ENCODE data around the gene RFPL3.

RFPL3 gene

DNA sequence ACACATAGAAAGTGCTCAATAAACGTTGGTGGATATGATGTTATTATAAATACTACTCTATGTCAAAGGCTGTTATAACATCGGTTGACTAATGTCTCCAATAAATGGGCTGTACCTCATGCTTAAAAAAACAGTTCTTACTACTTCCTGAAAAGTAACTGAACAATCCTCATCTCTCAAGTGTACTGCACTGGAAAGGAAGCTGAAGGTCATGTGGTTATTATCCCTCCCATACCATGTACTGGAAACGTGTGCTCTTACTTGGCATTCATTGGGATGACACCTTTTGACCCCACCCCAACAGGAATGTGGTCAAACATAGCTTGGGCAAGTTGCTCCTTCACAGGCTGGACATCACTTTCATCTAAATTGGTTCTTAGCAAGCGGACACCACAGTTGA, 43.8 kb downstream of the RFPL3 start:
- Histone ChIP-seq H3K27me3 (ENCODE audit: insufficient read depth, low read length) (no peaks in the 10 kb centered on the region), H3K4me3 (ENCODE audit: low read length) (no peak overlapping the region), H3K27ac (ENCODE audit: low read length) (no peak overlapping the region), H3K9me3 (ENCODE audit: insufficient read depth, low read depth, low read length) (no peaks in the 10 kb centered on the region), H3K4me1 (ENCODE audit: insufficient read depth, low read length) (no peaks in the 10 kb centered on the region), H3K36me3 (ENCODE audit: insufficient read depth, low read depth, low read length) (peaks cover 98% of the 10 kb centered on the region), H3K9ac (ENCODE audit: low read depth, low read length) (no peak overlapping the region)

DNA sequence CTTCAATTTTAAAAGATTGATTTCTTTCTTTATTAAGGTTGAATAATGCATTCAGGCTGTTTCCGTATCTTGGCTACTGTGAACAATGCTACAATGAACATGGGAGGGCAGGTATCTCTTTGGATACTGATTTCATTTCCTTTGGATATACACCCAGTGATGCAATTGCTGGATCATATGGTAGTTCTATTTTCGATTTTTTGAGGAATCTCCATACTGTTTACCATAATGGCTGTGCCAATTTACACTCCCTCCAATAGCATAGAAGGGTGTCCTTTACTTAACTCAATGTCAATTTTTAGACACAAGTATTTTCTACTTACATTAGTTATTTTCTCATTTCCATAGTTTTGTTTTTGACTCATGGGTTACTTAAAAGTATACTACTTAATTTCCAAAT, 46.4 kb downstream of the RFPL3 start:
- H3K27me3 ChIP-seq (ENCODE audit: insufficient read depth, low read length): no peaks in the 10 kb centered on the region
- H3K36me3 ChIP-seq (ENCODE audit: insufficient read depth, low read depth, low read length): peaks cover 98% of the 10 kb centered on the region
- no peaks in the 10 kb centered on the region for H3K9me3 ChIP-seq (ENCODE audit: insufficient read depth, low read depth, low read length)
- H3K4me3 ChIP-seq (ENCODE audit: low read length): no peak overlapping the region
- H3K27ac ChIP-seq (ENCODE audit: low read length): no peak overlapping the region
- no peak overlapping the region for H3K9ac ChIP-seq (ENCODE audit: low read depth, low read length)
- no peaks in the 10 kb centered on the region for H3K4me1 ChIP-seq (ENCODE audit: insufficient read depth, low read length)

DNA sequence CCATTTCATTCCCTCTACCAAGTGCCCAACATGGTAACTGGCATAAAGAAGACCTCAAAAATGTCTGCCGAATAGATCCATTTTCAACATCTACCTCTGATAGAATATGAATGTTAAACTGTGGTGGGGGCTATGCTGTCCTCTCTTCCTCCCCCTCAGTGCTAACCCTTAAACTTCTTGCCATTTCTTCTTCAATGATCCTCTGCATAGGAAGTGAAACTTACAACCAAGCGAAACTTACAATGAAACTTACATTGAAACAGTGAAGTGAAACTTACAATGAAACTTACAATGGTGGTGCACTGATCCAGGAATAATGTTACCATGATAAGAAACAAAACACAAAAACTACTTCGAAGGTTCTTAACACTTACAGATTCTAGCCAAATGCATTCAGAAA, 49.6 kb downstream of the RFPL3 start:
- Histone ChIP-seq H3K27ac (ENCODE audit: low read length) (no peak overlapping the region), H3K4me3 (ENCODE audit: low read length) (no peak overlapping the region), H3K9ac (ENCODE audit: low read depth, low read length) (no peak overlapping the region), H3K4me1 (ENCODE audit: insufficient read depth, low read length) (peaks cover 7% of the 10 kb centered on the region; the same call in 1 of the 2 replicates), H3K9me3 (ENCODE audit: insufficient read depth, low read depth, low read length) (no peaks in the 10 kb centered on the region), H3K27me3 (ENCODE audit: insufficient read depth, low read length) (no peaks in the 10 kb centered on the region), H3K36me3 (ENCODE audit: insufficient read depth, low read depth, low read length) (peaks cover 65% of the 10 kb centered on the region)

DNA sequence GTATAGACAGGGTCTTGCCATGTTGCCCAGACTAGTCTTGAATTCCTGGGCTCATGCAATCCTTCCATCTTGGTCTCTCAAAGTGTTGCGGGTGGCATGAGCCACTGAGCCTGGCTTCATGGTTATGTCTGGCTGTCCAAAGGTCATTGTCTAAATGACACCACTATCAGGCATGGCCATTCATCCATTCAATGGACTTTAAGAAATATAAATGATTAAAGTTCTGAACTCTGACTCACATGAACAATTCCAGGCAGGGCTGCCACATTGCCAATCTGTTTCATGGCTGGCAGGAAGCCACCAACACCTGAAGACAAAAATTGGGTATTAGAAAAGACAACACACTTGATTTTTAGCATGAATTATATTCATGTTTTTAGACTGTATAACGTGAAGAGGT, 50.3 kb downstream of the RFPL3 start:
- Histone ChIP-seq H3K4me1 (ENCODE audit: insufficient read depth, low read length) (peaks cover 7% of the 10 kb centered on the region; the same call in 1 of the 2 replicates), H3K27me3 (ENCODE audit: insufficient read depth, low read length) (no peaks in the 10 kb centered on the region), H3K36me3 (ENCODE audit: insufficient read depth, low read depth, low read length) (peaks cover 60% of the 10 kb centered on the region), H3K9me3 (ENCODE audit: insufficient read depth, low read depth, low read length) (no peaks in the 10 kb centered on the region), H3K9ac (ENCODE audit: low read depth, low read length) (no peak overlapping the region), H3K4me3 (ENCODE audit: low read length) (no peak overlapping the region), H3K27ac (ENCODE audit: low read length) (no peak overlapping the region)

DNA sequence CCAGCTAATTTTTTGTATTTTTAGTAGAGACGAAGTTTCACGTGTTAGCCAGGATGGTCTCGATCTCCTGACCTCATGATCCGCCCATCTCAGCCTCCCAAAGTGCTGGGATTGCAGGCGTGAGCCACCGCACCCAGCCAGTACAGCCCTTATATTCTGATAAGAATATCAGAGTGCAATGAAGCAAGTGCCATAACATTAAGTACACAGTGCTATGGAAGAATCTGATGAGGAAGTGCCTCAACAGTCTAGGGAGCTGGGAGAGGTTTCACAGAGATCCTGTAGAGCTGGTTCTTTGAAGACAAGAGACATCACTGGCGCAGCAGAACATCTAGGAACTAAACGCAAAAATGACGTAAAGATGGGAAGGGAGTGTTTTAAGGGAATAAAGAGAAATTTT, 52.3 kb downstream of the RFPL3 start:
- Histone ChIP-seq H3K27me3 (ENCODE audit: insufficient read depth, low read length) (no peaks in the 10 kb centered on the region), H3K9ac (ENCODE audit: low read depth, low read length) (no peak overlapping the region), H3K9me3 (ENCODE audit: insufficient read depth, low read depth, low read length) (no peaks in the 10 kb centered on the region), H3K27ac (ENCODE audit: low read length) (no peak overlapping the region), H3K4me3 (ENCODE audit: low read length) (no peak overlapping the region), H3K36me3 (ENCODE audit: insufficient read depth, low read depth, low read length) (peaks cover 41% of the 10 kb centered on the region), H3K4me1 (ENCODE audit: insufficient read depth, low read length) (peaks cover 7% of the 10 kb centered on the region; the same call in 1 of the 2 replicates)

- Histone ChIP-seq H3K4me3 (ENCODE audit: low read length) (peak overlapping the region; percentile 85), H3K36me3 (ENCODE audit: insufficient read depth, low read depth, low read length) (peaks cover 36% of the 10 kb centered on the region), H3K4me1 (ENCODE audit: insufficient read depth, low read length) (peaks cover 7% of the 10 kb centered on the region; the same call in 1 of the 2 replicates), H3K27me3 (ENCODE audit: insufficient read depth, low read length) (peaks cover 4% of the 10 kb centered on the region; the same call in 1 of the 2 replicates), H3K9me3 (ENCODE audit: insufficient read depth, low read depth, low read length) (no peaks in the 10 kb centered on the region), H3K9ac (ENCODE audit: low read depth, low read length) (peak overlapping the region; percentile 87; the same call in 1 of the 2 replicates), H3K27ac (ENCODE audit: low read length) (no peak overlapping the region)
Observed at GRCh38 chr22:32410459-32410858, 52.8 kb downstream of the RFPL3 start.

Measured in iPS-20b (cell line).